Iris pigment epithelial cell (primary cell): ENCODE measurements around the gene ZIC4.

Experiments
- DNase-seq: peaks from one replicate; pipeline ENCODE4 v3.0.0-alpha.2; 2011; ENCODE audit warnings: low read depth

ZIC4 gene

GRCh38 chr3:147369231-147369630 is 37.1 kb downstream of the ZIC4 start:
- no peak for DNase-seq

GRCh38 chr3:147368561-147369221 is 37.7 kb downstream of the ZIC4 start:
- no peak for DNase-seq

- DNase-seq: no peak
These were observed 38.2 kb downstream of the ZIC4 start for GRCh38 chr3:147368151-147368550.

- DNase-seq: no peak
These were observed 38.7 kb downstream of the ZIC4 start for GRCh38 chr3:147367676-147368075.

- DNase-seq: no peak
These were observed 40.9 kb downstream of the ZIC4 start for GRCh38 chr3:147365196-147366115.

GRCh38 chr3:147364771-147365170 is 41.6 kb downstream of the ZIC4 start:
- no peak for DNase-seq

GRCh38 chr3:147361454-147362420 is 44.6 kb downstream of the ZIC4 start:
- no peak for DNase-seq

GRCh38 chr3:147360646-147361453 is 45.5 kb downstream of the ZIC4 start:
- no peak for DNase-seq

GRCh38 chr3:147360051-147360439 is 46.3 kb downstream of the ZIC4 start:
- no peak for DNase-seq

GRCh38 chr3:147359177-147360050 is 46.9 kb downstream of the ZIC4 start:
- no peak for DNase-seq

GRCh38 chr3:147358144-147358992 is 48.0 kb downstream of the ZIC4 start:
- no peak for DNase-seq

GRCh38 chr3:147356909-147357900 is 49.1 kb downstream of the ZIC4 start:
- no peak for DNase-seq

- no peak for DNase-seq
These were observed 50.0 kb downstream of the ZIC4 start for GRCh38 chr3:147356145-147356908.

- no peak for DNase-seq
These were observed 50.6 kb downstream of the ZIC4 start for GRCh38 chr3:147355753-147356090.

GRCh38 chr3:147355084-147355752 is 51.1 kb downstream of the ZIC4 start:
- no peak for DNase-seq

- DNase-seq: no peak
These were observed 51.7 kb downstream of the ZIC4 start for GRCh38 chr3:147354623-147355022.

GRCh38 chr3:147351301-147351700 is 55.0 kb downstream of the ZIC4 start:
- no peak for DNase-seq
